HG03060 (cell line): ENCODE data around the gene OSTN.
A peak's percentile ranks its signal among the peaks of the same experiment; 100 is the strongest.
"Not testable (repeated sequence)": the region's sequence is repeated elsewhere in the genome, so short reads cannot be mapped to it uniquely, and the experiment has no call there.

Experiments
- ATAC-seq: cut with Tn5 transposase; IDR thresholded peaks from one replicate; pipeline ENCODE4 v1.9.1; 2021; ENCODE audit warnings: low read depth, moderate number of reproducible peaks; ENCODE audit not compliant: unreplicated experiment

OSTN gene, protein sequence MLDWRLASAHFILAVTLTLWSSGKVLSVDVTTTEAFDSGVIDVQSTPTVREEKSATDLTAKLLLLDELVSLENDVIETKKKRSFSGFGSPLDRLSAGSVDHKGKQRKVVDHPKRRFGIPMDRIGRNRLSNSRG

DNA sequence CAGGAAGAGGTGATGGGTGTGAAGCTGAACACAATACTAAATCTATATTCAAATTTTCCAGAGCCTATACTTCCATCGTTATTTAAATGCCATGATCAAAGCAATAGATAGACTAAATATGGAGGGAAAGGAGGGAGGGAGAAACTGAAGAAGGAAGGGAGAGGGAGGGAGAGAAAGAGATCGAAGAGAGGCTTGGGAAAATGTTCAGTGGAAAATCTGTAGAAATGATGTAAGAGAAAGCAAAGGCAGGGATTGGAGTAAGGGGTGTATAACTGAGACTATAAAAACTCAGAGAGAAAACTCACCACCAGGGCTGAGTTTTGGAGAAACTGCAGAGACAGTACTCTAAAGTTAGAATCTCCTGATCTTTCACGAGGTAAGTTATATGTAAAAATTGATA, at the start of gene OSTN:
Gene OSTN, plus strand, starts transcription at position 310 of the 400 bp plus-strand sequence. CDS start 13,292 bp downstream, outside the sequence.
- ATAC-seq: no peak

- peak; percentile 88 for ATAC-seq
Observed at GRCh38 chr3:191151653-191152052, 47.4 kb upstream of the OSTN start.

DNA sequence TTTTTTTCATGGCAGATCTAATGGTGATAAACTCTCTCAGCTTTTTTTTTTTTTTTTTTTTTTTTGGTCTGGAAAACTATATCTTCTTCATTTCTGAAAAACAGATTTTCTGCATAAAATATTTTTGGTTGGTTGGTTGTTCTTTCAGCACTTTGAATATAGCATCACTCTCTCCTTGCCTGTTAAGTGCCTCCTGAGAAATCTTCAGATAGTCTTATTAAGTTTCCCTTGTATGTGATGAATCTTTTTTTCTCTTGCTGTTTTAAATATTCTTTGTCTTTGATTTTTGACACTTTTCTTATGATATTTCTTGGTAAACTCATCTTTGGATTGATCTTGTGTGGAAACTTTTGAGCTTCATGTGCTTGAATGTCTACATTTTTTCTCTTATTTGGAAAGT, 44.2 kb upstream of the OSTN start:
- no peak for ATAC-seq

- no peak for ATAC-seq
Observed at GRCh38 chr3:191158247-191158646, 40.8 kb upstream of the OSTN start.

DNA sequence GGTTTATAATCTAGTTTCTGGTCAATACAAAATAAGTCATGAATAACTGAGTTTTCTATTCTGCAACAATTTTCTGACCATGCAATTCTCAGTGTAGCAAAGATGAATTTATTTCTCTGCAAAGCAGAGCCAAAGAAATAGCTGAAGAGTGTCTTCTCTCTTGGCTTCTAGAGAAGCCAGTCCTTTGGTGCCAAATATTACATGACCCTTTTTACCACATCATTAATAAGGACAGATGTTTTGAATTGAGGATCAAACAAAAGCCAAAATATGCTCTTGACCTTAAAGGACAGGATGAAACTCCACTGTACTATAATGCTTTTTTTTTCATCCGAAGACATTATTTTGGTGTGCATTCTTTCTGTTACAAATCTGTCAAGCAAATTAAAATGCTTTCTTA, 40.2 kb upstream of the OSTN start:
- ATAC-seq: no peak

GRCh38 chr3:191165802-191166201, 33.2 kb upstream of the OSTN start:
- no peak for ATAC-seq

DNA sequence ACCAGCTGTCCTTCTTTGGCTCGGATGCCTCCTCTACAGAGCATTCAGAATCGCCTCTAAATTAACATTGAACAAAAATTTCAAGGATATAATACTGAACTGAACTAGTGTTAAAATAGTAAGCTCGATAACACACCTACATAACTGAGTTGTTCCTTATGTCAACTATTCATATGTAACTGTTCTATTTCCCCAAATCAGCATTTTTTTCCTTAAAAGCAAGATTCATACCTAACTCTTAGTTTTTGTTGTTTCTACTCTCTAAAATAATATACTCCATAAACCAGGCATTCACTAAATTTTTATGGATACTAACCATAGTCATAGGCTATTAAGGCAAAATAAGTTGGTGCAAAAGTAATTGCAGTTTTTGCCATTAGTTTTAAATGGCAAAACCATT, 32.7 kb upstream of the OSTN start:
- no peak for ATAC-seq

- no peak for ATAC-seq
Observed at GRCh38 chr3:191169566-191169965, 29.5 kb upstream of the OSTN start.

DNA sequence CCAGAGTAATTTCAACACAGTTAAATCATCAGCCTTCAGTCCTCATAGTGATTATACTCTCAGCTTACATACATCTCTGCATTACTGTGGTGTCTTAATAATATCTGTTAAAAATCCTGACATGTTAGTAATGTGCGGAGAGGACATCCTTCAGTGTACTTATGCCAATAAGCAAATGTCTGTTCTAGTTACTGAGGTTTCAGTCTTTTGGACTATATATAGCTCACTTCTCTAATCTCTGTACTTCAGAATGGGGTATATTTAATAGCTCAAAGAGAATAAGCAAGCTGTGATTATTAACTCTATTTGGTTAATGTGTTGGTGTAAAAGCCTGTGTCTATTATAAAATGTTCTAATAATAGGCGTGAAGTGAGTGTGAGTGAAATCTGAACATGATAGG, 28.9 kb upstream of the OSTN start:
- no peak for ATAC-seq

DNA sequence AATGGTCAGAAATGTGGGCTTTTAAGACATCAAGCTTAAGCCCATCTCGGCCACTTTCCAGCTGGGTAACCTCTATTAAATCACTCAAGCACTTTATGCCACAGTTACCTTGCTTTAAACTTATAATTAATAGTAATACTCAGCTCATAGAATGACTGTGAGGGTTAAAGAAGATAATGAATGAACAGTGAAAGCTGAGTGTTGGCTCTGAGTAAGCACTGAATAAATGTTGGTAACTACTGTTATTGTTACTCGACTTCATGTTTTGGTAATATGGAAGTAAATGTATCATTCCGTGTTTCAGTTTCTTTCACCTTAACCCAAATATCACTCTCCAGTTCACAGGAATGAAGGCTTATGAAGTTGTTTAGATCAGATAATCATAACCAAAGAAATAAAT, 23.9 kb upstream of the OSTN start:
- ATAC-seq: no peak

GRCh38 chr3:191176038-191176785, 22.8 kb upstream of the OSTN start:
- no peak for ATAC-seq

DNA sequence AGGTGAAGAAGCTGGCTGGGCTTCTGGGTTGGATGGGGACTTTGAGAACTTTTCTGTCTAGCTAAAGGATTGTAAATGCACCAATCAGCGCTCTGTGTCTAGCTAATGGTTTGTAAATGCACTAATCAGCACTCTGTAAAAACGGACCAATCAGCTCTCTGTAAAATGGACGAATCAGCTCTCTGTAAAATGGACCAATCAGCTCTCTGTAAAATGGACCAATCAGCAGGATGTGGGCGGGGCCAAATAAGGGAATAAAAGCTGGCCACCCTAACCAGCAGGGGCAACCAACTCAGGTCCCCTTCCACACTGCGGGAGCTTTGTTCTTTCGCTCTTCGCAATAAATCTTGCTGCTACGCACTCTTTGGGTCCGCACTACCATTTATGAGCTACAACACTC, 13.7 kb upstream of the OSTN start:
- ATAC-seq: not testable (repeated sequence)

- ATAC-seq: not testable (repeated sequence)
Observed at GRCh38 chr3:191188246-191188645, 10.8 kb upstream of the OSTN start.

DNA sequence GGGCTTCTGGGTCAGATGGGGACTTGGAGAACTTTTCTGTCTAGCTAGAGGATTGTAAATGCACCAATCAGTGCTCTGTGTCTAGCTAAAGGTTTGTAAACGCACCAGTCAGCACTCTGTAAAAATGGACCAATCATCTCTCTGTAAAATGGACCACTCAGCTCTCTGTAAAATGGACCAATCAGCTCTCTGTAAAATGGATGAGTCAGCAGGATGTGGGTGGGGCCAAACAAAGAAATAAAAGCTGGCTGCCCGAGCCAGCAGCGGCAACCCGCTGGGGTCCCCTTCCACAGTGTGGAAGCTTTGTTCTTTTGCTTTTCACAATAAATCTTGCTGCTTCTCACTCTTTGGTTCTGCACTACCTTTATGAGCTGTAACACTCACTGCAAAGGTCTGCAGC, 6.8 kb upstream of the OSTN start:
- not testable (repeated sequence) for ATAC-seq

DNA sequence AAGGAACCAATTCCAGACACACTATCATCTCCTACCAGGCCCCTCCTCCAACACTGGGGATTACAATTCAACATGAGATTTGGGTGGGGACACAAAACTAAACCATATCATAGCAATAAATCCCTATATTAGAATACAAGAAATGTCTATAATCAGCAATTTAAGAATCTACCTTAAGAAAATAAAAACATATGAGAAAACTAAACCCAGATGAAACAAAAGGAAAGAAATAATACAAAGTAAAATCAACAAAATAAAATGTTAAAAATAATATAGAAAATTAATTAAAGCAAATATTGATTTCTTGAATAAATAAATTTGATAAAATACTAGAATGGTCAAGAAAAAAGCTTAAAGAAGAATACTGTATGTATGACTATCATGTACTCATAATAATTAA, 6.1 kb upstream of the OSTN start:
- no peak for ATAC-seq

GRCh38 chr3:191197761-191198306, 1.2 kb upstream of the OSTN start:
- no peak for ATAC-seq

DNA sequence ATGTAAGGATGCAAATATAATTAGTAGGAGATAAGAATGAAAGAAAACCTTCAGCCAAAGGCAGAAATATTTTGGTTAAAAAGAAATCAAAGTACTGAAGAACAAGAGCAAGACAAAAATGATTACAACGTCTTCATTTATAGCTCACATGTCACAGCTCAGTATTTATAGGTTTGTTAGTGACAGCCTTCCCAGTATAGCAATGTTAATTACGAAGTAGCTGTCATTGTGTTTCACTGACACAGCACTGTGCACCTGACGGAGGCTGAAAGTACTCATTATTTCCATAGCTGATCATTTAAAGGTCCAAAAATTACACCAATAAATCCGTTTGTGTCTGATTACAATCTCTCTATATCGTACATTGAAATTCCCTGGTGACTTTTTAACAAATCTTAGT, 561 bp upstream of the OSTN start:
- ATAC-seq: no peak

GRCh38 chr3:191210032-191210431, 11.0 kb downstream of the OSTN start:
- ATAC-seq: no peak

GRCh38 chr3:191216510-191216909, 17.5 kb downstream of the OSTN start:
- no peak for ATAC-seq

DNA sequence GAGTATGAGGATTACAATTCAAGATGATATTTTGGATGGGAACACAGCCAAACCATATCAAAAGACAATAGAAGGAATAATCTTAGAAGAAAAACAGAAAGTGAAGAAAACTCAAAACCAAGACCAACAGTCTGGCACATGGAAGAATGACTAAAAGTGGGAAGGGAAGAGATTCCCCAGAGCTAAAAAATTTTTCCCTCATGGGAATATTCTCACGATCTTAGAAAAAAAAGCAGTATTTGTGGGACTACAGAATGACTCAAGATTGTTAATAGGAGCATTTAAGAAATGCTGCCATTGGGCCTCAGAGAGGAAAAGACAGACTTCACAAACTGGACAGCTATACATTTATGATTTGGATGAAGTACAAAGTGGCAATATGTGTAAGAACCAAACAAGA, 18.3 kb downstream of the OSTN start:
- no peak for ATAC-seq

GRCh38 chr3:191220908-191221307, 21.9 kb downstream of the OSTN start:
- no peak for ATAC-seq

GRCh38 chr3:191221638-191222037, 22.6 kb downstream of the OSTN start:
- no peak for ATAC-seq
